Suprapubic skin (tissue), 4 donors: Measurements from ENCODE around the gene RPS6KA6. TPM values are rescaled to one million over a fixed set of nuclear protein-coding genes. Genes with fewer than 3 reads are reported as not detected.

Source experiments
- DNase-seq, 2 donors: peaks; one replicate each; pipeline ENCODE4 v3.0.0-alpha.2; 2019; ENCODE audit warnings: low spot score in 2 of 2
- H3K27ac ChIP-seq: fragments of 200-600 bp; sonication (generic); one replicate; pipeline ENCODE4 v1.5.1; 2019
- H3K27me3 ChIP-seq: fragments of 200-600 bp; sonication (generic); one replicate; pipeline ENCODE4 v1.5.1; 2019
- H3K36me3 ChIP-seq: fragments of 200-600 bp; sonication (generic); one replicate; pipeline ENCODE4 v1.5.1; 2019
- H3K4me1 ChIP-seq: fragments of 200-600 bp; sonication (generic); one replicate; pipeline ENCODE4 v1.5.1; 2019
- H3K4me3 ChIP-seq: fragments of 200-600 bp; sonication (generic); one replicate; pipeline ENCODE4 v1.5.1; 2019; ENCODE audit warnings: mild to moderate bottlenecking
- H3K9me3 ChIP-seq: fragments of 200-600 bp; sonication (generic); one replicate; pipeline ENCODE4 v1.5.1; 2019
- CTCF ChIP-seq, 2 donors: fragments of 200-600 bp in 1 of 2; fragments of 450-650 bp in 1 of 2; sonication (generic) in 1 of 2; IDR thresholded peaks; one replicate each; pipeline ENCODE4 v1.5.1; 2016 to 2019; ENCODE audit warnings: antibody characterized with exemption in 2 of 2, mild to moderate bottlenecking in 1 of 2, moderate library complexity in 1 of 2
- EP300 ChIP-seq: sonication (generic); formaldehyde crosslinking; IDR thresholded peaks from one replicate; pipeline ENCODE4 v1.6.1; 2017; ENCODE audit warnings: antibody characterized with exemption
- POLR2A ChIP-seq, 2 donors: fragments of 450-650 bp; IDR thresholded peaks; one replicate each; pipeline ENCODE4 v1.6.1; 2017; ENCODE audit warnings: antibody characterized with exemption in 2 of 2, mild to moderate bottlenecking in 2 of 2, moderate library complexity in 2 of 2
- POLR2AphosphoS5 ChIP-seq, 3 donors: sonication (generic); formaldehyde crosslinking; IDR thresholded peaks; one replicate each; pipeline ENCODE4 v1.6.1; 2017; ENCODE audit warnings: antibody characterized with exemption in 3 of 3
- WGBS: methylation state at CpG from one replicate; pipeline ENCODE4 v1.1.5; 2018; 5-methylcytosine and 5-hydroxymethylcytosine counted together
- total RNA-seq, 4 donors: library from RNA; depleted of rRNA; stranded (reverse); fragments of >200 nt; gene quantifications; one replicate each; pipeline ENCODE4 v1.1.0, GENCODE V29; 2016

Gene RPS6KA6
- total RNA-seq, 4 donors from 2014 or later, result 3.1 to 7.0 (median 4.9) TPM

GRCh38 chrX:84160736-84161135, 27.3 kb downstream of the RPS6KA6 start:
- Histone ChIP-seq H3K4me1 (no peaks in the 10 kb centered on the region), H3K36me3 (no peaks in the 10 kb centered on the region), H3K9me3 (no peaks in the 10 kb centered on the region), H3K27ac (no peak overlapping the region), H3K4me3 (no peak overlapping the region), H3K27me3 (no peaks in the 10 kb centered on the region)
- no peak for DNase-seq
- 91% methylated on average over 4 of the region's 4 CpGs for WGBS
- TF ChIP-seq CTCF (IDR thresholded peaks at IDR 0.05) (no peak), POLR2A (IDR thresholded peaks at IDR 0.05) (no peak), POLR2AphosphoS5 (IDR thresholded peaks at IDR 0.05) (no peak), EP300 (no peak)

GRCh38 chrX:84156821-84157220, 31.2 kb downstream of the RPS6KA6 start:
- no peak for TF ChIP-seq EP300
- no peak for TF ChIP-seq POLR2A (IDR thresholded peaks at IDR 0.05)
- no peak for TF ChIP-seq POLR2AphosphoS5 (IDR thresholded peaks at IDR 0.05)
- no peak for TF ChIP-seq CTCF (IDR thresholded peaks at IDR 0.05)
- Histone ChIP-seq H3K27ac (no peak overlapping the region), H3K27me3 (no peaks in the 10 kb centered on the region), H3K4me1 (no peaks in the 10 kb centered on the region), H3K9me3 (no peaks in the 10 kb centered on the region), H3K36me3 (no peaks in the 10 kb centered on the region), H3K4me3 (no peak overlapping the region)
- WGBS, result 63% methylated on average over 1 of the region's 1 CpG
- no peak for DNase-seq

GRCh38 chrX:84155938-84156337, 32.1 kb downstream of the RPS6KA6 start:
- 72% methylated on average over 3 of the region's 3 CpGs for WGBS
- no peak for DNase-seq
- no peak overlapping the region for H3K27ac ChIP-seq
- H3K9me3 ChIP-seq, result no peaks in the 10 kb centered on the region
- H3K27me3 ChIP-seq, result no peaks in the 10 kb centered on the region
- no peaks in the 10 kb centered on the region for H3K36me3 ChIP-seq
- no peak overlapping the region for H3K4me3 ChIP-seq
- H3K4me1 ChIP-seq, result no peaks in the 10 kb centered on the region
- TF ChIP-seq CTCF (IDR thresholded peaks at IDR 0.05) (no peak), POLR2A (IDR thresholded peaks at IDR 0.05) (no peak), POLR2AphosphoS5 (IDR thresholded peaks at IDR 0.05) (no peak), EP300 (no peak)

- H3K4me1 ChIP-seq, result no peaks in the 10 kb centered on the region
- H3K4me3 ChIP-seq, result no peak overlapping the region
- DNase-seq, result no peak
- H3K36me3 ChIP-seq, result no peaks in the 10 kb centered on the region
- no peak overlapping the region for H3K27ac ChIP-seq
- TF ChIP-seq POLR2A (IDR thresholded peaks at IDR 0.05) (no peak), CTCF (IDR thresholded peaks at IDR 0.05) (no peak), EP300 (no peak), POLR2AphosphoS5 (IDR thresholded peaks at IDR 0.05) (no peak)
- 46% methylated on average over 1 of the region's 1 CpG for WGBS
- no peaks in the 10 kb centered on the region for H3K27me3 ChIP-seq
- no peaks in the 10 kb centered on the region for H3K9me3 ChIP-seq
These were observed 34.5 kb downstream of the RPS6KA6 start for GRCh38 chrX:84153538-84153937.

- Histone ChIP-seq H3K36me3 (no peaks in the 10 kb centered on the region), H3K27ac (no peak overlapping the region), H3K4me3 (no peak overlapping the region), H3K27me3 (no peaks in the 10 kb centered on the region), H3K4me1 (no peaks in the 10 kb centered on the region), H3K9me3 (no peaks in the 10 kb centered on the region)
- no peak for TF ChIP-seq EP300
- TF ChIP-seq CTCF (IDR thresholded peaks at IDR 0.05), result no peak
- no peak for TF ChIP-seq POLR2A (IDR thresholded peaks at IDR 0.05)
- TF ChIP-seq POLR2AphosphoS5 (IDR thresholded peaks at IDR 0.05), result no peak
- WGBS, result 87% methylated on average over 3 of the region's 3 CpGs
- no peak for DNase-seq
These were observed 43.0 kb downstream of the RPS6KA6 start for GRCh38 chrX:84144991-84145390.
